ENCODE data around the gene ADARB1.

DNA sequence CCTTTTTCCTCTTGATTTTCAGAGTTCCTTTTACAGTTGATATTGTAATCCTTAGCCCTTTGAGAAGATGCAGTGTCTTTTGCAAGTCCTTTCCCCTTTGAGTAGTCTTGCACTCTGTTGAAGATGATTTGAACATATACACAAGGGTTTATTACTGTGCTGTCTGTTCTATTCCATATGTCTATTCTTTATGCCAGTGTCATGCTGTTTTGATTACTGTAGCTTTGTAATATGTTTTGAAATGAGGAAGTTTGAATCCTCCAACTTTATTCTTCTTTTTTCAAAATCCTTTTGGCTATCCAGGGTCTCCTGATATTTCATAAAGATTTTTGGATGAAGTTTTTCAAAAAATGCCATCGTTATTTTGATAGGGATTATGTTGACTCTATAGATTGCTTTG, 112.3 kb downstream of the ADARB1 start:
- TF ChIP-seq EZH2 (IDR thresholded peaks at IDR 0.05; ENCODE audit: borderline replicate concordance, insufficient read depth, low read depth, low read length, poor library complexity, severe bottlenecking): no peak
- TF ChIP-seq, protein P1, sequence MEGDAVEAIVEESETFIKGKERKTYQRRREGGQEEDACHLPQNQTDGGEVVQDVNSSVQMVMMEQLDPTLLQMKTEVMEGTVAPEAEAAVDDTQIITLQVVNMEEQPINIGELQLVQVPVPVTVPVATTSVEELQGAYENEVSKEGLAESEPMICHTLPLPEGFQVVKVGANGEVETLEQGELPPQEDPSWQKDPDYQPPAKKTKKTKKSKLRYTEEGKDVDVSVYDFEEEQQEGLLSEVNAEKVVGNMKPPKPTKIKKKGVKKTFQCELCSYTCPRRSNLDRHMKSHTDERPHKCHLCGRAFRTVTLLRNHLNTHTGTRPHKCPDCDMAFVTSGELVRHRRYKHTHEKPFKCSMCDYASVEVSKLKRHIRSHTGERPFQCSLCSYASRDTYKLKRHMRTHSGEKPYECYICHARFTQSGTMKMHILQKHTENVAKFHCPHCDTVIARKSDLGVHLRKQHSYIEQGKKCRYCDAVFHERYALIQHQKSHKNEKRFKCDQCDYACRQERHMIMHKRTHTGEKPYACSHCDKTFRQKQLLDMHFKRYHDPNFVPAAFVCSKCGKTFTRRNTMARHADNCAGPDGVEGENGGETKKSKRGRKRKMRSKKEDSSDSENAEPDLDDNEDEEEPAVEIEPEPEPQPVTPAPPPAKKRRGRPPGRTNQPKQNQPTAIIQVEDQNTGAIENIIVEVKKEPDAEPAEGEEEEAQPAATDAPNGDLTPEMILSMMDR (IDR thresholded peaks at IDR 0.05): no peak

All from B cell (primary cell).